ENCODE results near the gene GRHL3.
A peak's percentile ranks its signal among the peaks of the same experiment; 100 is the strongest.

The GRHL3 gene

GRCh38 chr1:24318615-24319311, 394 bp upstream of the GRHL3 start:
- no peak for DNase-seq

GRCh38 chr1:24319962-24320361, 805 bp downstream of the GRHL3 start:
- DNase-seq, result no peak

GRCh38 chr1:24321126-24321525, 2.0 kb downstream of the GRHL3 start:
- no peak for DNase-seq

- no peak for DNase-seq
Measured at GRCh38 chr1:24321697-24322469, 2.7 kb downstream of the GRHL3 start.

- DNase-seq, result no peak
Measured at GRCh38 chr1:24322470-24323177, 3.5 kb downstream of the GRHL3 start.

- DNase-seq, result no peak
Measured at GRCh38 chr1:24323281-24323680, 4.1 kb downstream of the GRHL3 start.

- DNase-seq, result no peak
Measured at GRCh38 chr1:24324903-24325302, 5.7 kb downstream of the GRHL3 start.

GRCh38 chr1:24325587-24326449, 6.7 kb downstream of the GRHL3 start:
- no peak for DNase-seq

GRCh38 chr1:24327486-24327885, 8.3 kb downstream of the GRHL3 start:
- no peak for DNase-seq

GRCh38 chr1:24327891-24328290, 8.7 kb downstream of the GRHL3 start:
- DNase-seq, result no peak

- DNase-seq, result no peak
Measured at GRCh38 chr1:24329331-24329730, 10.2 kb downstream of the GRHL3 start.

GRCh38 chr1:24329797-24330543, 10.8 kb downstream of the GRHL3 start:
- no peak for DNase-seq

GRCh38 chr1:24331961-24332673, 13.0 kb downstream of the GRHL3 start:
- no peak for DNase-seq

GRCh38 chr1:24336075-24336474, 16.9 kb downstream of the GRHL3 start:
- no peak for DNase-seq

- DNase-seq, result no peak
Measured at GRCh38 chr1:24337455-24337854, 18.3 kb downstream of the GRHL3 start.

- DNase-seq, result no peak
Measured at GRCh38 chr1:24338447-24338846, 19.3 kb downstream of the GRHL3 start.

- DNase-seq, result no peak
Measured at GRCh38 chr1:24339996-24340395, 20.8 kb downstream of the GRHL3 start.

GRCh38 chr1:24340770-24341169, 21.6 kb downstream of the GRHL3 start:
- DNase-seq, result no peak

- DNase-seq, result peak; percentile 91
Measured at GRCh38 chr1:24341260-24341659, 22.1 kb downstream of the GRHL3 start.

- DNase-seq, result no peak
Measured at GRCh38 chr1:24343412-24344089, 24.4 kb downstream of the GRHL3 start.

Measured in DMS 273 treated with DMSO at 0.1 percent for 48 hours (cell line).